Natural killer cell (primary cell): ENCODE measurements around the gene UTS2B. TPM values are rescaled to one million over a fixed set of nuclear protein-coding genes. Genes with fewer than 3 reads are reported as not detected.

ENCODE experiments used
- ATAC-seq, 3 donors: fragments of 150-1000 bp in 2 of 3; fragments of 200-7000 bp in 1 of 3; cut with Tn5 transposase; 1 replicate in 1 of 3; 2 replicates in 2 of 3; pipeline ENCODE4 v1.10.0; 2021; ENCODE audit warnings: mild to moderate bottlenecking in 2 of 3, moderate library complexity in 2 of 3
- DNase-seq, 2 donors: peaks; one replicate each; pipeline versions ENCODE4 v3.0.0 to v3.0.0-alpha.2; 2013 to 2021; ENCODE audit warnings: mixed read lengths in 1 of 2
- H3K27ac ChIP-seq: one replicate; pipeline ENCODE4 v1.5.1; 2013; ENCODE audit warnings: mild to moderate bottlenecking, low read length
- H3K27me3 ChIP-seq: one replicate; pipeline ENCODE4 v1.6.1; 2013; ENCODE audit warnings: low read length; ENCODE audit not compliant: control insufficient read depth, insufficient read depth
- H3K36me3 ChIP-seq: one replicate; pipeline ENCODE4 v1.6.1; 2013; ENCODE audit warnings: low read length; ENCODE audit not compliant: control insufficient read depth, insufficient read depth
- H3K4me1 ChIP-seq: one replicate; pipeline ENCODE4 v1.6.1; 2013; ENCODE audit warnings: low read length; ENCODE audit not compliant: control insufficient read depth, insufficient read depth
- H3K4me3 ChIP-seq: one replicate; pipeline ENCODE4 v1.5.1; 2013; ENCODE audit warnings: low read length
- H3K9me3 ChIP-seq: one replicate; pipeline ENCODE4 v1.6.1; 2013; ENCODE audit warnings: low read length; ENCODE audit not compliant: control insufficient read depth, insufficient read depth
- H3K27ac Mint-ChIP-seq, 2 donors: one replicate each; pipeline ENCODE4 v1.8.0; 2022; ENCODE audit warnings: mild to moderate bottlenecking in 2 of 2, mixed read lengths in 2 of 2, moderate library complexity in 1 of 2
- H3K27me3 Mint-ChIP-seq, 2 donors: one replicate each; pipeline ENCODE4 v1.8.0; 2022; ENCODE audit warnings: low read depth in 2 of 2, mixed read lengths in 2 of 2
- H3K36me3 Mint-ChIP-seq: one replicate; pipeline ENCODE4 v1.8.0; 2022; ENCODE audit warnings: mixed read lengths
- H3K4me1 Mint-ChIP-seq, 2 donors: one replicate each; pipeline ENCODE4 v1.8.0; 2022; ENCODE audit warnings: mixed read lengths in 2 of 2
- H3K4me3 Mint-ChIP-seq: one replicate; pipeline ENCODE4 v1.8.0; 2022; ENCODE audit warnings: mild to moderate bottlenecking, moderate library complexity, mixed read lengths
- H3K9me3 Mint-ChIP-seq, 2 donors: one replicate each; pipeline ENCODE4 v1.8.0; 2022; ENCODE audit warnings: mixed read lengths in 2 of 2
- WGBS: methylation state at CpG from one replicate; pipeline ENCODE4 v1.1.7; 2013; ENCODE audit warnings: missing lambda C conversion rate; ENCODE audit not compliant: insufficient coverage; 5-methylcytosine and 5-hydroxymethylcytosine counted together
- intact Hi-C: fragments of 100-400 bp; cut with micrococcal nuclease; formaldehyde crosslinking; loops from one replicate; pipeline ENCODE4 v1.14.2; 2022
- total RNA-seq, 4 donors: library from RNA; stranded (reverse); fragments of 120-200 nt in 1 of 4; gene quantifications; one replicate each; pipeline versions ENCODE4 v1.2.3 to v1.2.4, GENCODE V29; 2013 to 2022
- TF ChIP-seq, protein P1 (sequence below): fragments of 200-600 bp; IDR thresholded peaks from one replicate; pipeline ENCODE4 v1.8.0; 2022; ENCODE audit warnings: antibody characterized with exemption

The UTS2B gene
- total RNA-seq, 3 donors from 2014 or later (not counting 1 experiment from before 2014, with no cell fraction given), result 0.47 TPM; not detected in 2

DNA sequence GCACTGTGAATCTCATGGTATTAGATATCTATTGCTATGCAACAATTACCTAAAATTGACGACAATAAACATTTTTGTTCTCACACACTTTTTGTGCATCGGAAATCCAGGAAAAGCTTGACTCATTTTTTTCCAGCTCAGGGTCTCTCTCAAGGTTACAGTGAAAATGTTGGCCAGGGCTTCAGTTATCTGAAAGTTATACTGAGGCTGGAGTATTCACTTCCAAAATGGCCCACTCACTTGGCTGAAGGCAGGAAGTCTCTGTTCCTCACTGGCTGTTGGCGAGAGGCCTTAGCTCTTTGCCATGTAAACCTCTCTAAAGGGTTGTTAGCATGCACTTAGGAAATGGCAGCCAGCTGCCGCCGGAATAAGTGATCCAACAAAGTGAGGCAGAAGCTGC, 89.8 kb downstream of the UTS2B start:
- intact Hi-C loops, result loop anchor here (5.0 kb wide), 1 partner anchor 147 kb away; no protein-coding TSS in a partner anchor
- no peaks in the 10 kb centered on the region for H3K36me3 Mint-ChIP-seq
- H3K27ac ChIP-seq, result no peak overlapping the region
- ATAC-seq, result no peak
- no peaks in the 10 kb centered on the region for H3K36me3 ChIP-seq
- H3K27ac Mint-ChIP-seq, result no peak overlapping the region
- H3K4me3 ChIP-seq, result no peak overlapping the region
- no peaks in the 10 kb centered on the region for H3K9me3 ChIP-seq
- H3K4me3 Mint-ChIP-seq, result no peak overlapping the region
- no peaks in the 10 kb centered on the region for H3K4me1 Mint-ChIP-seq
- H3K27me3 Mint-ChIP-seq, result peaks cover 0 to 5% of the 10 kb centered on the region in 2 donors
- H3K4me1 ChIP-seq, result no peaks in the 10 kb centered on the region
- H3K27me3 ChIP-seq, result no peaks in the 10 kb centered on the region
- 93% methylated on average over 5 of the region's 5 CpGs for whole genome bisulfite sequencing
- no peak for DNase-seq
- TF ChIP-seq, protein P1, sequence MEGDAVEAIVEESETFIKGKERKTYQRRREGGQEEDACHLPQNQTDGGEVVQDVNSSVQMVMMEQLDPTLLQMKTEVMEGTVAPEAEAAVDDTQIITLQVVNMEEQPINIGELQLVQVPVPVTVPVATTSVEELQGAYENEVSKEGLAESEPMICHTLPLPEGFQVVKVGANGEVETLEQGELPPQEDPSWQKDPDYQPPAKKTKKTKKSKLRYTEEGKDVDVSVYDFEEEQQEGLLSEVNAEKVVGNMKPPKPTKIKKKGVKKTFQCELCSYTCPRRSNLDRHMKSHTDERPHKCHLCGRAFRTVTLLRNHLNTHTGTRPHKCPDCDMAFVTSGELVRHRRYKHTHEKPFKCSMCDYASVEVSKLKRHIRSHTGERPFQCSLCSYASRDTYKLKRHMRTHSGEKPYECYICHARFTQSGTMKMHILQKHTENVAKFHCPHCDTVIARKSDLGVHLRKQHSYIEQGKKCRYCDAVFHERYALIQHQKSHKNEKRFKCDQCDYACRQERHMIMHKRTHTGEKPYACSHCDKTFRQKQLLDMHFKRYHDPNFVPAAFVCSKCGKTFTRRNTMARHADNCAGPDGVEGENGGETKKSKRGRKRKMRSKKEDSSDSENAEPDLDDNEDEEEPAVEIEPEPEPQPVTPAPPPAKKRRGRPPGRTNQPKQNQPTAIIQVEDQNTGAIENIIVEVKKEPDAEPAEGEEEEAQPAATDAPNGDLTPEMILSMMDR, result no peak
- peaks cover 0 to 2% of the 10 kb centered on the region in 2 donors for H3K9me3 Mint-ChIP-seq

DNA sequence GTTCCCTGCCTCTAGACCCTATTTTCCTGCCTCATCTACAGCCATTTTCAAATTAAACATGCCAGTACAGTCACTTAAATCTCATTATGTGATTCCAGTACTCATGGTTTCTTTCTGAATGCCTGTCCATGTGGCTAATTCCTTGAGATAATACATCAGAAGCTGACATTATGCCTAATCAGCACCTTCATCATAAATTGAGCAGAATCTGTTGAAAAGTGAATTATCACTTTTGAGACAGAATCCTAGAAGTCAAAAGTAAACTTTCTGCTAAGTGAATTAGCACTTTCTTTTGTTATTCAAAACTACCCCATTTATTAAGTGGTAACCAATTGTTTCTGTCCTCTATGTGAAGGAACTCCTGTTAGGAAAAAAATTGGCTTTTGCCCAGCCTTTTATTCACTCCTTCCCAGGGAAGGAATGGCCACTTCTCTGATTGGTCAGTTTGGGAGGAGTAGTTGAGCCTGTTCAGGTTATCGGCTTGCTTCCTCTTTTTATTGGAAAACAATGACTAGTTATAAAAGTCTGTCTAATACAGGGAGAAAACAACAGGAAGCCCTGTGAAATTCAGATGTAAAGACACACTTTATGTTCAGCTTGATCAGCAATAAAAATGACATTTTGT, 90.8 kb downstream of the UTS2B start:
- Histone ChIP-seq H3K36me3 (no peaks in the 10 kb centered on the region), H3K4me1 (no peaks in the 10 kb centered on the region), H3K9me3 (no peaks in the 10 kb centered on the region), H3K4me3 (no peak overlapping the region), H3K27ac (no peak overlapping the region), H3K27me3 (no peaks in the 10 kb centered on the region)
- Mint-ChIP-seq H3K9me3 (peaks cover 0 to 2% of the 10 kb centered on the region in 2 donors), H3K4me1 (no peaks in the 10 kb centered on the region), H3K27ac (no peak overlapping the region), H3K27me3 (peaks cover 0 to 5% of the 10 kb centered on the region in 2 donors), H3K4me3 (no peak overlapping the region), H3K36me3 (no peaks in the 10 kb centered on the region)
- intact Hi-C loops, result loop anchor here (5.0 kb wide), 1 partner anchor 148 kb away; no protein-coding TSS in a partner anchor
- 17% methylated on average over 1 of the region's 1 CpG for WGBS
- ATAC-seq (no peak), DNase-seq (no peak)
- TF ChIP-seq, protein P1, result no peak

DNA sequence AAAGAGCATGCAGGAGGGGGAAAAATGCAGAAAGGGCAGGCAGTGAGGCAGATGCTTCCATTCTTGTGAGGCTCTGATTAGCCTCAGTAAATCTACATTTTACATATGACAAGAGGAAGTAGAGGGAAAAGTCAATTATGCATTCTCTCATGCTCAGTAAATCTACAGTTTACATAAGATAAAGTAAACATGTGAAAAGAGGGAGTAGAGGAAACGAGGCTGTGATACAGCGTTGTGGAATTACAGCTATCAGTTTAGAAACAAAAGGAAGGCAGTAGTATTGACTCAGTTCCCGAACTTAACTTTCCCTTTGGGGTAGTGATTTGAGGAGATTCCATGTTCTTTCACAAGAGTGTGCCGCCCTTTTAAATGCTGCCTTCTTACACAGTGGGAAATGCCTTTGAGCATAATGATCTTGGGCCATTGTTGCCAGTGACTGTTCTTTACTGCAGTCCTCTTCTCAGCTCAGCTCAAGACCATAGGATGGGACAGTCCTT, 92.0 kb downstream of the UTS2B start:
- intact Hi-C loops, result no loop called here
- no peaks in the 10 kb centered on the region for H3K36me3 ChIP-seq
- peaks cover 0 to 5% of the 10 kb centered on the region in 2 donors for H3K27me3 Mint-ChIP-seq
- 87% methylated on average over 4 of the region's 4 CpGs for WGBS
- no peak overlapping the region for H3K27ac ChIP-seq
- TF ChIP-seq, protein P1, result no peak
- no peak for DNase-seq
- H3K4me3 Mint-ChIP-seq, result no peak overlapping the region
- no peaks in the 10 kb centered on the region for H3K36me3 Mint-ChIP-seq
- ATAC-seq, result no peak
- no peak overlapping the region for H3K27ac Mint-ChIP-seq
- no peaks in the 10 kb centered on the region for H3K27me3 ChIP-seq
- peaks cover 0 to 2% of the 10 kb centered on the region in 2 donors for H3K9me3 Mint-ChIP-seq
- no peaks in the 10 kb centered on the region for H3K4me1 Mint-ChIP-seq
- H3K9me3 ChIP-seq, result no peaks in the 10 kb centered on the region
- H3K4me3 ChIP-seq, result no peak overlapping the region
- no peaks in the 10 kb centered on the region for H3K4me1 ChIP-seq
